ENCODE data around the gene TRMT2A. TPM values are rescaled to one million over a fixed set of nuclear protein-coding genes. Genes with fewer than 3 reads are reported as not detected.

TRMT2A gene
- total RNA-seq, 1 donor from 2014 or later, result 21.3 TPM

DNA sequence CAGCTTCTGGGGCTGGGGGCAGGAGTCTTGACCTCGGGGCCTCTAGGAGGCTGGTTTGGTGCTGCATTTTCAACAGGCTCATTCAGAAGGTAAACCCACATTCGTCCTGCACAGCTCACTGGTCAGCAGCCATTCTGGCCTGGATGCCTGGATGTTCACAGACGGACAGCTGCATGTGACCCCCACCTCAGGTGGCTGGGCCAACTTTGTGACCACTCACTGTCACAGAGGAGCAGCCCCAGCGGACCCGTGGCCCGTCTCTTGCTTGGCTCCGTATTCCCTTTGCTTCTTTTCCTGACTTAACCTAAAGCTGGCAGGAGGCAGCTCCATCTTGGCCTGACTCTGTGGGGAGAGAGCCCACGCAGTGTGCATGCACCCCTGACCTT lies 28.8 kb downstream of the TRMT2A start:
- H3K4me3 ChIP-seq (ENCODE audit: low read depth, low read length), result no peak overlapping the region
- TF ChIP-seq, protein P1, sequence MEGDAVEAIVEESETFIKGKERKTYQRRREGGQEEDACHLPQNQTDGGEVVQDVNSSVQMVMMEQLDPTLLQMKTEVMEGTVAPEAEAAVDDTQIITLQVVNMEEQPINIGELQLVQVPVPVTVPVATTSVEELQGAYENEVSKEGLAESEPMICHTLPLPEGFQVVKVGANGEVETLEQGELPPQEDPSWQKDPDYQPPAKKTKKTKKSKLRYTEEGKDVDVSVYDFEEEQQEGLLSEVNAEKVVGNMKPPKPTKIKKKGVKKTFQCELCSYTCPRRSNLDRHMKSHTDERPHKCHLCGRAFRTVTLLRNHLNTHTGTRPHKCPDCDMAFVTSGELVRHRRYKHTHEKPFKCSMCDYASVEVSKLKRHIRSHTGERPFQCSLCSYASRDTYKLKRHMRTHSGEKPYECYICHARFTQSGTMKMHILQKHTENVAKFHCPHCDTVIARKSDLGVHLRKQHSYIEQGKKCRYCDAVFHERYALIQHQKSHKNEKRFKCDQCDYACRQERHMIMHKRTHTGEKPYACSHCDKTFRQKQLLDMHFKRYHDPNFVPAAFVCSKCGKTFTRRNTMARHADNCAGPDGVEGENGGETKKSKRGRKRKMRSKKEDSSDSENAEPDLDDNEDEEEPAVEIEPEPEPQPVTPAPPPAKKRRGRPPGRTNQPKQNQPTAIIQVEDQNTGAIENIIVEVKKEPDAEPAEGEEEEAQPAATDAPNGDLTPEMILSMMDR (conservative IDR thresholded peaks at IDR 0.05; ENCODE audit: low read depth, low read length), result no peak
- no peak for DNase-seq (ENCODE audit: low read depth)

DNA sequence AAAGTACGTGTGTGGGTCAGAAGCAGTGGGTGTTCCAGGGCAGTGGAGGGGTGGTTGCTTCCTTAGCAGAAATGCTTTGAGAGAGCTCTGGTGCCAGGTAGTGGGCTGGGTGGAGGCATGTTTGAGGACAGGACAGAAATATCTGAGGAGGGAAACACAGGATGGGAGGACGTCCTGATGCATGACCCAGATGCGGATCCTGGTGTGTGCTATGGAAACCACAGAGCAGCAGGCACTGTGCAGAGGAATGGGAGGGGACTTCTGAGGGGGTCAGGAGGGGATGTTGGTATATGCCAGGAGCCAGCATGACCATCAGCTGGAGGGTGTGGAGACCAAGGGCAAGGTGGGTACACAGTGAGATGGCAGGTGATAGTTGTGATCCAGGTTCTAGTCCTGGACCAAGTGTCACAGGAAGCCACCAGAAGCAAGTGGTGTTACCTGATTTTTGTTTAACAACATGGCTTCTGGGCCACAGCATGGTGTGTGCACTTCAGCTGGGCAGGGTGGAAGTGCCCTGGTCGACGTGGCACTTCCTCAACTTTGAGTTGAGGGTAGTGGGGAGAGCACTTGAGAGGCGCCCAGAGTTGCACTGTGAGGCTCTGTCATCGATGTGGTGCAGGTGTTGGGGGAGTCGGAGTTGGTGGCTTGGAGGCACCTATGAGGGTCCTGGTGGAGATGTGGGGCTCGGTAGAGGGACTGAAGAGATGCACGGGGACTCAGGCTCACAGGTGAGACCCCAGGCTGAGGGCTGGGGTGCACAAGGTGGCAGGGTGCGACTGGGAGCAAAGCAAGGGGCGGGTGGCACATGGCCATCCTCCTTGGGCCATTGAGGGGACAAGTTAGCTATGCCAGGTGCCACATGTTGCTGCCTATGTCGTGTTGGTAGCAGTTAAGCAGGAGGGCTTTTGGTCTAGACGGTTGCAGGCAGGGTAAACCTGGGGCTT lies 29.4 kb downstream of the TRMT2A start:
- TF ChIP-seq, protein P1 (conservative IDR thresholded peaks at IDR 0.05; ENCODE audit: low read depth, low read length), result no peak
- H3K4me3 ChIP-seq (ENCODE audit: low read depth, low read length), result no peak overlapping the region
- no peak for DNase-seq (ENCODE audit: low read depth)

DNA sequence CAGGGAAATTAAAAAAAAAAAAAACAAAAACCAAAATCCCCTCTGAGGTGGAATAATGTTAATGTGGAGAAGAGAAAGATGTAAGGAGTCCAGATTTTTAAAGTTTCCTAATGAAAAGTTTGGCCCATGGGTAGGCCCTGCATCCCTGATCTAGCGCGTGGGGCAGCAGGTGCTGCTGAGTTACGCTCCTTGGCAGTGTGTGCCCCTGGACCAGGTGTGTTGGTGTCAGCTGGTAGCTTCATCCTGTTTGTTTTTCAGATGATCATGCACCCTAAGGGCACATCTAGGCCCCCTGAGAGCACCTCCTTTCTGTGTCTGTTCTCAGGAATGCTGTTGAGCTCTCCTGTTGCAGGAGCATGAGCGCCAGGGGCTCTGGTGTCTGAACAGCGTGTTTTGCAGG lies 30.3 kb downstream of the TRMT2A start:
- DNase-seq (ENCODE audit: low read depth), result no peak
- TF ChIP-seq, protein P1 (conservative IDR thresholded peaks at IDR 0.05; ENCODE audit: low read depth, low read length), result no peak
- no peak overlapping the region for H3K4me3 ChIP-seq (ENCODE audit: low read depth, low read length)

DNA sequence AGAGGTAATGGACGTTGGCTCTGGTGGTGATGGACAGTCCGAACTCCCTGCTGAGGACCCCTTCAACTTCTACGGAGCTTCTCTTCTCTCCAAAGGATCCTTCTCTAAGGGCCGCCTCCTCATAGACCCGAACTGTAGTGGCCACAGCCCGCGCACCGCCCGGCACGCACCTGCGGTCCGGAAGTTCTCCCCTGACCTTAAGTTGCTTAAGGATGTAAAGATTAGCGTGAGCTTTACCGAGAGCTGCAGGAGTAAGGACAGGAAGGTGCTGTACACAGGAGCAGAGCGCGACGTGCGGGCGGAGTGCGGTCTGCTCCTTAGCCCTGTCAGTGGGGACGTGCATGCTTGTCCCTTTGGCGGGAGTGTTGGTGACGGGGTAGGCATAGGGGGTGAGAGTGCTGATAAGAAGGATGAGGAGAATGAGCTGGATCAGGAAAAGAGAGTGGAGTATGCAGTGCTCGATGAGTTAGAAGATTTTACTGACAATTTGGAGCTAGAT lies 30.9 kb downstream of the TRMT2A start:
- no peak overlapping the region for H3K4me3 ChIP-seq (ENCODE audit: low read depth, low read length)
- DNase-seq (ENCODE audit: low read depth), result no peak
- TF ChIP-seq, protein P1 (conservative IDR thresholded peaks at IDR 0.05; ENCODE audit: low read depth, low read length), result no peak

DNA sequence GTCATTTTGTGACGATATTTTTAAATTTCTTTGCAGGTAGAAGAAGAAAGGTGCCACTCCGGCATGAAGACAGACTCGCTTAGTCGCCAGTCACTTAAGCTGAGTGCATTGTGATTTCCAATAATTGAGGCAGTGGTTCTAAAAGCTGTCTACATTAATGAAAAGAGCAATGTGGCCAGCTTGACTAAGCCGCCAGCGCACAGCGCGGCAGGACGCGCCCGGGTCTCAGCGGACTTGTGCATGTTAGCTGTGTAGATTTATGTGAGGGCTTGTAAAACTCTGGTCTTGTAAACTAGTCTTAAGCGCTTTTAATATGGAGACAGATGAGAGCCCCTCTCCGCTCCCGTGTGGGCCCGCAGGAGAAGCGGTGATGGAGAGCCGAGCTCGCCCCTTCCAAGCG lies 31.4 kb downstream of the TRMT2A start:
- no peak for DNase-seq (ENCODE audit: low read depth)
- H3K4me3 ChIP-seq (ENCODE audit: low read depth, low read length), result no peak overlapping the region
- TF ChIP-seq, protein P1 (conservative IDR thresholded peaks at IDR 0.05; ENCODE audit: low read depth, low read length), result no peak

DNA sequence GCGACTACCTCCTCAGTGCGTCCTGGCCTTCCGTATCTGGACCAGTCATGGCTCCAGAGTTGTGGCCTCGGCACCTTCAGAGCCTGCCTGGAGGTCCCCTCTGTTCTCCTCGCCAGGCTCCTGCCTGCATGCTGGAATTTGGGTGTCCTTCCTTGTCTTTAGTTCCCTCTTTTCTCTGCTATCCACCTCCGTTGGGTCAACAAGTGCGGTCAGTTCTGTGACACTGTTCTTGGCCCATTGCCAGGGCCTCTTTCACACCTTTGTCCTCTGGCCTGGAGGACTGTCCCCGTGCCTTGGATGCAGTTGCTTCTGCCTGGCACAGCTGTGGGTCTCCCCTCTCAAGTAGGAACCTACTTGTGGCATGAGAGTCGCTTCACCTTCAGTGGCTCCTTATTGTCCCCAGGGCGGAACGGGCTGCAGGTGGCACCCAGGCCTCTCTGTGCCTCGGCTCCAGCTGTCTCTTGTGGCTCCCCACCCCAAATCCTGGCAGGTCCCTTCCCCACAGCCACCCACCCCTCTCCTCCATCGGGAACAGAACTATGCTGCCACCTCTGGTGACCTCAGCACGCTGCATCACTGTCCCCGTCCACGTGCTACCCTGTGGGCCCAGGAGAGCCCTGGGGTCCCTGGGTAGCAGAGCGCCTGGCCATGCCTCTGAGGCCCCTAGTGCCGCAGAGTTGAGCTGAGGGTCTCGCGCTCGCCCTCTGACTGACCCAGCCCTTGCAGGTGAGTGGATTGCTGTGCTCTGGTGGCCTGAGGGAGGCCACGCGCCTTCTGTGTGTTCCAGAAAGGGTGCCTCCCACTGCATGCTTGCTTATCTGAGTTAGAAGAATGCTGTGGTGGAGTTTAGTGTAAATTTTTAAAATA lies 32.2 kb downstream of the TRMT2A start:
- TF ChIP-seq, protein P1 (conservative IDR thresholded peaks at IDR 0.05; ENCODE audit: low read depth, low read length), result peak; percentile 43
- no peak overlapping the region for H3K4me3 ChIP-seq (ENCODE audit: low read depth, low read length)
- no peak for DNase-seq (ENCODE audit: low read depth)

Data from epithelial cell of proximal tubule (primary cell).